ENCODE results near the gene NACC2.
"Not testable (repeated sequence)": the region's sequence is repeated elsewhere in the genome, so short reads cannot be mapped to it uniquely, and the experiment has no call there.

NACC2 gene

GRCh38 chr9:136043441-136043991 lies 51.6 kb downstream of the NACC2 start:
- DNase-seq = no peak

GRCh38 chr9:136042541-136042940 lies 52.5 kb downstream of the NACC2 start:
- DNase-seq = no peak

GRCh38 chr9:136040848-136041247 lies 54.2 kb downstream of the NACC2 start:
- DNase-seq = not testable (repeated sequence)

GRCh38 chr9:136039488-136039887 lies 55.6 kb downstream of the NACC2 start:
- DNase-seq = no peak

GRCh38 chr9:136036848-136037247 lies 58.2 kb downstream of the NACC2 start:
- no peak for DNase-seq

- no peak for DNase-seq
Observed at GRCh38 chr9:136036050-136036449, 59.0 kb downstream of the NACC2 start.

- no peak for DNase-seq
Observed at GRCh38 chr9:136031741-136032730, 63.1 kb downstream of the NACC2 start.

- DNase-seq = no peak
Observed at GRCh38 chr9:136031094-136031493, 64.0 kb downstream of the NACC2 start.

GRCh38 chr9:136029556-136029955 lies 65.5 kb downstream of the NACC2 start:
- no peak for DNase-seq

- no peak for DNase-seq
Observed at GRCh38 chr9:136028760-136029470, 66.2 kb downstream of the NACC2 start.

GRCh38 chr9:136026943-136027289 lies 68.2 kb downstream of the NACC2 start:
- not testable (repeated sequence) for DNase-seq

- DNase-seq = no peak
Observed at GRCh38 chr9:136026266-136026942, 68.7 kb downstream of the NACC2 start.

- DNase-seq = no peak
Observed at GRCh38 chr9:136025481-136025880, 69.6 kb downstream of the NACC2 start.

GRCh38 chr9:136024696-136025316 lies 70.3 kb downstream of the NACC2 start:
- no peak for DNase-seq

GRCh38 chr9:136024286-136024685 lies 70.8 kb downstream of the NACC2 start:
- no peak for DNase-seq

- no peak for DNase-seq
Observed at GRCh38 chr9:136023410-136024225, 71.5 kb downstream of the NACC2 start.

GRCh38 chr9:136022731-136023409 lies 72.2 kb downstream of the NACC2 start:
- DNase-seq = no peak

GRCh38 chr9:136021872-136022681 lies 73.0 kb downstream of the NACC2 start:
- no peak for DNase-seq

- DNase-seq = no peak
Observed at GRCh38 chr9:136021171-136021871, 73.8 kb downstream of the NACC2 start.

- no peak for DNase-seq
Observed at GRCh38 chr9:136020671-136021070, 74.4 kb downstream of the NACC2 start.

All from activated CD8-positive, alpha-beta memory T cell treated with anti-CD3 and anti-CD28 coated beads for 24 hours (primary cell).